IgD-negative memory B cell (primary cell): ENCODE data around the gene BCL6B. TPM values are rescaled to one million over a fixed set of nuclear protein-coding genes. Genes with fewer than 3 reads are reported as not detected.

Experiments
- H3K27ac Mint-ChIP-seq, 3 donors: one replicate each; pipeline ENCODE4 v1.8.0; 2020 to 2022; ENCODE audit warnings: mild to moderate bottlenecking in 3 of 3, mixed read lengths in 3 of 3, moderate library complexity in 1 of 3
- H3K27me3 Mint-ChIP-seq: one replicate; pipeline ENCODE4 v1.8.0; 2021; ENCODE audit warnings: mixed read lengths
- H3K36me3 Mint-ChIP-seq: one replicate; pipeline ENCODE4 v1.8.0; 2020; ENCODE audit warnings: mild to moderate bottlenecking, mixed read lengths
- H3K4me1 Mint-ChIP-seq, 3 donors: one replicate each; pipeline ENCODE4 v1.8.0; 2020 to 2022; ENCODE audit warnings: mixed read lengths in 3 of 3, mild to moderate bottlenecking in 1 of 3
- H3K4me3 Mint-ChIP-seq, 4 donors: one replicate each; pipeline ENCODE4 v1.8.0; 2020 to 2022; ENCODE audit warnings: mild to moderate bottlenecking in 4 of 4, mixed read lengths in 4 of 4, moderate library complexity in 3 of 4
- H3K9me3 Mint-ChIP-seq, 3 donors: one replicate each; pipeline ENCODE4 v1.8.0; 2020 to 2021; ENCODE audit warnings: mixed read lengths in 3 of 3, mild to moderate bottlenecking in 1 of 3
- polyA plus RNA-seq: library from polyadenylated mRNA; unstranded; fragments of 300-500 nt; fragmentation: Illumina TruSeq; gene quantifications from one replicate; pipeline ENCODE4 v1.2.3, GENCODE V29; 2021

The BCL6B gene
- polyA plus RNA-seq, 1 donor from 2014 or later, result 0.33 TPM

GRCh38 chr17:7029096-7029495 is 6.2 kb downstream of the BCL6B start:
- no peaks in the 10 kb centered on the region for H3K27me3 Mint-ChIP-seq
- no peaks in the 10 kb centered on the region for H3K9me3 Mint-ChIP-seq
- H3K4me3 Mint-ChIP-seq, result peak overlapping the region in 3 of 4 donors; percentile 28 to 78 (median 75)
- H3K27ac Mint-ChIP-seq, result peak overlapping the region; percentile 1 to 51 (median 3)
- H3K4me1 Mint-ChIP-seq, result peaks cover 16 to 24% (median 19%) of the 10 kb centered on the region in 3 donors
- H3K36me3 Mint-ChIP-seq, result peaks cover 3% of the 10 kb centered on the region

- no peaks in the 10 kb centered on the region for H3K9me3 Mint-ChIP-seq
- H3K4me1 Mint-ChIP-seq, result peaks cover 16 to 25% (median 22%) of the 10 kb centered on the region in 3 donors
- H3K4me3 Mint-ChIP-seq, result peak overlapping the region; percentile 28 to 75 (median 63)
- no peaks in the 10 kb centered on the region for H3K27me3 Mint-ChIP-seq
- peaks cover 3% of the 10 kb centered on the region for H3K36me3 Mint-ChIP-seq
- H3K27ac Mint-ChIP-seq, result peak overlapping the region in 1 of 3 donors; percentile 1
These were observed 6.8 kb downstream of the BCL6B start for GRCh38 chr17:7029659-7030058.

- Mint-ChIP-seq H3K4me1 (peaks cover 19 to 39% (median 39%) of the 10 kb centered on the region in 3 donors), H3K4me3 (peak overlapping the region; percentile 95 to 98 (median 96)), H3K9me3 (no peaks in the 10 kb centered on the region), H3K27ac (peak overlapping the region; percentile 95 to 99 (median 99)), H3K36me3 (peaks cover 5% of the 10 kb centered on the region), H3K27me3 (no peaks in the 10 kb centered on the region)
These were observed 12.2 kb downstream of the BCL6B start for GRCh38 chr17:7034955-7035590.

- H3K4me1 Mint-ChIP-seq, result peaks cover 15 to 37% (median 34%) of the 10 kb centered on the region in 3 donors
These were observed 12.9 kb downstream of the BCL6B start, which contains the start of gene SLC16A13 for GRCh38 chr17:7035591-7036368. TSS of gene SLC16A13 (plus strand) at chr17:7036015. CDS start at chr17:7036383, 368 bp downstream.

GRCh38 chr17:7038025-7038862 is 15.4 kb downstream of the BCL6B start:
- H3K27me3 Mint-ChIP-seq, result no peaks in the 10 kb centered on the region
- peaks cover 13 to 43% (median 29%) of the 10 kb centered on the region in 3 donors for H3K4me1 Mint-ChIP-seq
- no peaks in the 10 kb centered on the region for H3K9me3 Mint-ChIP-seq
- H3K4me3 Mint-ChIP-seq, result peak overlapping the region; percentile 53 to 89 (median 74)
- H3K27ac Mint-ChIP-seq, result peak overlapping the region in 1 of 3 donors; percentile 92
- H3K36me3 Mint-ChIP-seq, result peaks cover 1% of the 10 kb centered on the region

More at GRCh38 chr17:7035591-7036368, 12.9 kb downstream of the BCL6B start, which contains the start of gene SLC16A13:
- Mint-ChIP-seq H3K9me3 (no peaks in the 10 kb centered on the region), H3K27ac (peak within 1 kb of the TSS; percentile 95 to 99 (median 99)), H3K27me3 (no peaks in the 10 kb centered on the region), H3K36me3 (peaks cover 5% of the 10 kb centered on the region), H3K4me3 (peak within 1 kb of the TSS; percentile 95 to 98 (median 96))

GRCh38 chr17:7039832-7040231 is 17.0 kb downstream of the BCL6B start:
- peaks cover 12 to 44% (median 29%) of the 10 kb centered on the region in 3 donors for H3K4me1 Mint-ChIP-seq
- H3K36me3 Mint-ChIP-seq, result peaks cover 1% of the 10 kb centered on the region
- no peaks in the 10 kb centered on the region for H3K9me3 Mint-ChIP-seq
- peak overlapping the region; percentile 37 to 92 (median 47) for H3K27ac Mint-ChIP-seq
- H3K27me3 Mint-ChIP-seq, result peaks cover 5% of the 10 kb centered on the region
- peak overlapping the region in 2 of 4 donors; percentile 70 to 89 for H3K4me3 Mint-ChIP-seq

- Mint-ChIP-seq H3K9me3 (no peaks in the 10 kb centered on the region), H3K27me3 (peaks cover 5% of the 10 kb centered on the region), H3K4me1 (peaks cover 15 to 37% (median 33%) of the 10 kb centered on the region in 3 donors), H3K36me3 (peaks cover 1% of the 10 kb centered on the region), H3K4me3 (peak overlapping the region; percentile 77 to 91 (median 90)), H3K27ac (peak overlapping the region; percentile 55 to 77 (median 67))
These were observed 19.0 kb downstream of the BCL6B start for GRCh38 chr17:7041607-7042500.

GRCh38 chr17:7042501-7043181 is 19.8 kb downstream of the BCL6B start:
- H3K4me1 Mint-ChIP-seq, result peaks cover 20 to 40% (median 37%) of the 10 kb centered on the region in 3 donors

GRCh38 chr17:7043182-7043496 is 20.3 kb downstream of the BCL6B start:
- peak overlapping the region in 2 of 3 donors; percentile 55 to 95 for H3K27ac Mint-ChIP-seq
- peaks cover 20 to 40% (median 34%) of the 10 kb centered on the region in 3 donors for H3K4me1 Mint-ChIP-seq
- H3K36me3 Mint-ChIP-seq, result peaks cover 1% of the 10 kb centered on the region
- no peaks in the 10 kb centered on the region for H3K9me3 Mint-ChIP-seq
- peaks cover 5% of the 10 kb centered on the region for H3K27me3 Mint-ChIP-seq
- H3K4me3 Mint-ChIP-seq, result peak overlapping the region; percentile 77 to 91 (median 90)

More at GRCh38 chr17:7042501-7043181, 19.8 kb downstream of the BCL6B start:
- Mint-ChIP-seq H3K36me3 (peaks cover 1% of the 10 kb centered on the region), H3K4me3 (peak overlapping the region; percentile 77 to 91 (median 90)), H3K9me3 (no peaks in the 10 kb centered on the region), H3K27ac (peak overlapping the region; percentile 55 to 95 (median 67)), H3K27me3 (peaks cover 5% of the 10 kb centered on the region)

GRCh38 chr17:7043497-7044198 is 20.8 kb downstream of the BCL6B start, which contains the start of gene SLC16A11:
TSS of gene SLC16A11 (minus strand) at chr17:7044092. CDS start at chr17:7043513, 579 bp downstream.
- peaks cover 5% of the 10 kb centered on the region for H3K27me3 Mint-ChIP-seq
- peak within 1 kb of the TSS; percentile 83 to 95 (median 90) for H3K27ac Mint-ChIP-seq
- H3K4me3 Mint-ChIP-seq, result peak within 1 kb of the TSS; percentile 77 to 91 (median 90)
- H3K4me1 Mint-ChIP-seq, result peaks cover 20 to 37% (median 29%) of the 10 kb centered on the region in 3 donors
- H3K9me3 Mint-ChIP-seq, result no peaks in the 10 kb centered on the region
- H3K36me3 Mint-ChIP-seq, result no peaks in the 10 kb centered on the region

GRCh38 chr17:7045492-7046126 is 22.8 kb downstream of the BCL6B start:
- no peaks in the 10 kb centered on the region for H3K36me3 Mint-ChIP-seq
- peaks cover 17 to 27% (median 21%) of the 10 kb centered on the region in 3 donors for H3K4me1 Mint-ChIP-seq
- peak overlapping the region; percentile 34 to 97 (median 96) for H3K27ac Mint-ChIP-seq
- peaks cover 5% of the 10 kb centered on the region for H3K27me3 Mint-ChIP-seq
- H3K9me3 Mint-ChIP-seq, result no peaks in the 10 kb centered on the region
- peak overlapping the region; percentile 49 to 95 (median 90) for H3K4me3 Mint-ChIP-seq

GRCh38 chr17:7046127-7046724 is 23.4 kb downstream of the BCL6B start:
- H3K27ac Mint-ChIP-seq, result peak overlapping the region; percentile 34 to 97 (median 96)

More at GRCh38 chr17:7046127-7046724, 23.4 kb downstream of the BCL6B start:
- H3K36me3 Mint-ChIP-seq, result no peaks in the 10 kb centered on the region
- no peaks in the 10 kb centered on the region for H3K9me3 Mint-ChIP-seq
- H3K27me3 Mint-ChIP-seq, result peaks cover 5% of the 10 kb centered on the region
- H3K4me1 Mint-ChIP-seq, result peaks cover 17 to 25% (median 21%) of the 10 kb centered on the region in 3 donors
- H3K4me3 Mint-ChIP-seq, result peak overlapping the region; percentile 49 to 95 (median 90)
